ENCODE measurements around the gene LCLAT1.

- TF ChIP-seq, protein P1, sequence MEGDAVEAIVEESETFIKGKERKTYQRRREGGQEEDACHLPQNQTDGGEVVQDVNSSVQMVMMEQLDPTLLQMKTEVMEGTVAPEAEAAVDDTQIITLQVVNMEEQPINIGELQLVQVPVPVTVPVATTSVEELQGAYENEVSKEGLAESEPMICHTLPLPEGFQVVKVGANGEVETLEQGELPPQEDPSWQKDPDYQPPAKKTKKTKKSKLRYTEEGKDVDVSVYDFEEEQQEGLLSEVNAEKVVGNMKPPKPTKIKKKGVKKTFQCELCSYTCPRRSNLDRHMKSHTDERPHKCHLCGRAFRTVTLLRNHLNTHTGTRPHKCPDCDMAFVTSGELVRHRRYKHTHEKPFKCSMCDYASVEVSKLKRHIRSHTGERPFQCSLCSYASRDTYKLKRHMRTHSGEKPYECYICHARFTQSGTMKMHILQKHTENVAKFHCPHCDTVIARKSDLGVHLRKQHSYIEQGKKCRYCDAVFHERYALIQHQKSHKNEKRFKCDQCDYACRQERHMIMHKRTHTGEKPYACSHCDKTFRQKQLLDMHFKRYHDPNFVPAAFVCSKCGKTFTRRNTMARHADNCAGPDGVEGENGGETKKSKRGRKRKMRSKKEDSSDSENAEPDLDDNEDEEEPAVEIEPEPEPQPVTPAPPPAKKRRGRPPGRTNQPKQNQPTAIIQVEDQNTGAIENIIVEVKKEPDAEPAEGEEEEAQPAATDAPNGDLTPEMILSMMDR (IDR thresholded peaks at IDR 0.05; ENCODE audit: low read depth, low read length), result no peak
- TF ChIP-seq EZH2phosphoT487 (IDR thresholded peaks at IDR 0.05; ENCODE audit: low read depth), result no peak
Observed at GRCh38 chr2:30675758-30676157, 228.7 kb downstream of the LCLAT1 start.

Measured in OCI-LY3 (cell line).